ENCODE data around the gene C3orf49. TPM values are rescaled to one million over a fixed set of nuclear protein-coding genes. Genes with fewer than 3 reads are reported as not detected.

Gene C3orf49
- total RNA-seq, 4 donors from 2014 or later, result not detected

- in situ Hi-C loops (cut with MboI; ENCODE audit: low pct_ligation_motif_present in 1 of 4, low pct_unique_long_range_greater_than_20kb in 1 of 4, low sequenced_read_pairs in 3 of 4), result no loop called here
- Histone ChIP-seq H3K4me3 (no peak overlapping the region), H3K4me1 (peaks cover 0 to 29% (median 11%) of the 10 kb centered on the region in 4 donors), H3K27me3 (no peaks in the 10 kb centered on the region), H3K36me3 (no peaks in the 10 kb centered on the region), H3K9me3 (no peaks in the 10 kb centered on the region), H3K27ac (no peak overlapping the region)
- DNase-seq, result no peak
- WGBS, 2 donors (ENCODE audit: low coverage in 1 of 2), result 91% methylated on average over 5 of the region's 5 CpGs; no CpG with 5 or more reads in 1 of the 2 donors
- no peak for TF ChIP-seq CTCF (IDR thresholded peaks at IDR 0.05)
- intact Hi-C loops (cut with DNase I; ENCODE audit: low total_unique reads), result no loop called here
These were observed 42.2 kb downstream of the C3orf49 start for GRCh38 chr3:63861306-63861705.

GRCh38 chr3:63862804-63863149 is 43.7 kb downstream of the C3orf49 start:
- Histone ChIP-seq H3K27ac (peak overlapping the region; percentile 84 to 99 (median 96)), H3K4me3 (peak overlapping the region; percentile 85 to 100 (median 97)), H3K27me3 (no peaks in the 10 kb centered on the region), H3K9me3 (no peaks in the 10 kb centered on the region), H3K4me1 (peaks cover 0 to 29% (median 11%) of the 10 kb centered on the region in 4 donors), H3K36me3 (no peaks in the 10 kb centered on the region)
- DNase-seq, result no peak
- intact Hi-C loops (cut with DNase I; ENCODE audit: low total_unique reads), result no loop called here
- TF ChIP-seq POLR2A (IDR thresholded peaks at IDR 0.05) (no peak), CTCF (IDR thresholded peaks at IDR 0.05) (no peak), POLR2AphosphoS5 (IDR thresholded peaks at IDR 0.05) (no peak), EP300 (IDR thresholded peaks at IDR 0.05; ENCODE audit: low read depth) (no peak)
- in situ Hi-C loops (cut with MboI; ENCODE audit: low pct_ligation_motif_present in 1 of 4, low pct_unique_long_range_greater_than_20kb in 1 of 4, low sequenced_read_pairs in 3 of 4), result no loop called here
- WGBS, 2 donors (ENCODE audit: low coverage in 1 of 2), result 17 to 29% methylated on average over 5 of the region's 5 CpGs

- intact Hi-C loops (cut with DNase I; ENCODE audit: low total_unique reads) (no loop called here), in situ Hi-C loops (cut with MboI; ENCODE audit: low pct_ligation_motif_present in 1 of 4, low pct_unique_long_range_greater_than_20kb in 1 of 4, low sequenced_read_pairs in 3 of 4) (no loop called here)
- TF ChIP-seq POLR2A (IDR thresholded peaks at IDR 0.05) (no peak), POLR2AphosphoS5 (IDR thresholded peaks at IDR 0.05) (no peak)
- DNase-seq, result peak; percentile 77
- Histone ChIP-seq H3K27ac (peak within 1 kb of the TSS; percentile 89 to 99 (median 96)), H3K36me3 (no peaks in the 10 kb centered on the region), H3K27me3 (no peaks in the 10 kb centered on the region), H3K4me3 (peak within 1 kb of the TSS; percentile 96 to 100 (median 99)), H3K4me1 (peaks cover 0 to 29% (median 11%) of the 10 kb centered on the region in 4 donors), H3K9me3 (no peaks in the 10 kb centered on the region)
- WGBS, 2 donors (ENCODE audit: low coverage in 1 of 2), result 0% methylated on average over 52 of the region's 98 CpGs; no CpG with 5 or more reads in 1 of the 2 donors
These were observed 44.3 kb downstream of the C3orf49 start, which contains the start of the genes ATXN7 and THOC7 for GRCh38 chr3:63863150-63864007. Gene ATXN7, plus strand, starts transcription at chr3:63863867. Its CDS starts 48,732 bp downstream, at chr3:63912599. Gene THOC7, minus strand, starts transcription at chr3:63863805. Its CDS starts 15 bp downstream, at chr3:63863790.

GRCh38 chr3:63864008-63864964 is 45.2 kb downstream of the C3orf49 start:
- WGBS, 2 donors (ENCODE audit: low coverage in 1 of 2), result 0 to 1% methylated on average over 4 to 27 of the region's 93 CpGs
- peak; percentile 51 for DNase-seq
- TF ChIP-seq EP300 (IDR thresholded peaks at IDR 0.05; ENCODE audit: low read depth) (no peak), POLR2A (IDR thresholded peaks at IDR 0.05) (peak; percentile 21), POLR2AphosphoS5 (IDR thresholded peaks at IDR 0.05) (no peak), CTCF (IDR thresholded peaks at IDR 0.05) (peak in 1 of 5 experiments; percentile 2)
- Histone ChIP-seq H3K36me3 (no peaks in the 10 kb centered on the region), H3K27me3 (no peaks in the 10 kb centered on the region), H3K9me3 (no peaks in the 10 kb centered on the region), H3K4me1 (peaks cover 0 to 29% (median 11%) of the 10 kb centered on the region in 4 donors), H3K4me3 (peak overlapping the region; percentile 96 to 100 (median 99)), H3K27ac (peak overlapping the region; percentile 89 to 98 (median 96))
- in situ Hi-C loops (cut with MboI; ENCODE audit: low pct_ligation_motif_present in 1 of 4, low pct_unique_long_range_greater_than_20kb in 1 of 4, low sequenced_read_pairs in 3 of 4) (no loop called here), intact Hi-C loops (cut with DNase I; ENCODE audit: low total_unique reads) (no loop called here)

All from transverse colon (tissue), 4 donors.